Pancreas (tissue), 10 donors: ENCODE measurements around the gene EDN1. TPM values are rescaled to one million over a fixed set of nuclear protein-coding genes. Genes with fewer than 3 reads are reported as not detected.
A peak's percentile ranks its signal among the peaks of the same experiment; 100 is the strongest.

Experiments used
- ATAC-seq, 4 donors: fragments of 200-7000 bp; cut with Tn5 transposase; one replicate each; pipeline versions ENCODE4 v1.8.0 to v1.9.1; 2020; ENCODE audit warnings: mild to moderate bottlenecking in 4 of 4, moderate library complexity in 4 of 4
- DNase-seq, 6 donors: peaks; one replicate each; pipeline ENCODE4 v3.0.0-alpha.2; 2020
- FAIRE-seq: peaks from 2 replicates; lab custom pipeline; 2012; peaks lifted over from hg19 to GRCh38; lab: Jason Lieb, UNC
- H3K27ac ChIP-seq, 4 donors: fragments of 200-600 bp; sonication (generic); 1 replicate in 3 of 4; 2 replicates in 1 of 4; pipeline versions ENCODE4 v1.5.0 to v1.8.0; 2020
- H3K27me3 ChIP-seq, 4 donors: fragments of 200-600 bp; one replicate each; pipeline ENCODE4 v1.8.0; 2021
- H3K36me3 ChIP-seq, 3 donors: fragments of 200-600 bp; sonication (generic) in 1 of 3; one replicate each; pipeline versions ENCODE4 v1.5.0 to v1.8.0; 2020 to 2021
- H3K4me1 ChIP-seq, 3 donors: fragments of 200-600 bp; one replicate each; pipeline ENCODE4 v1.8.0; 2021
- H3K4me3 ChIP-seq, 4 donors: fragments of 200-600 bp; sonication (generic) in 2 of 4; one replicate each; pipeline versions ENCODE4 v1.5.0 to v1.8.0; 2020 to 2021
- H3K9me3 ChIP-seq, 4 donors: fragments of 200-600 bp; one replicate each; pipeline ENCODE4 v1.8.0; 2021
- WGBS, 2 donors: extraction: QIAGEN DNeasy Blood & Tissue Kit; methylation state at CpG; one replicate each; pipeline ENCODE4 v1.1.7; 2013; 5-methylcytosine and 5-hydroxymethylcytosine counted together
- intact Hi-C, 3 donors: fragments of 100-400 bp; cut with DNase I; formaldehyde crosslinking; loops; one replicate each; pipeline versions ENCODE4 v1.11.1 to v1.14.2; 2022
- polyA plus RNA-seq, 2 donors: library from polyadenylated mRNA; stranded (reverse); fragments of 200-250 nt; gene quantifications; one replicate each; pipeline ENCODE4 v1.2.3, GENCODE V29; 2013
- total RNA-seq, 6 donors: library from RNA; stranded (reverse); fragmentation: NEBNext Ultra II Directional in 4 of 6; extraction: Animal tissue kit (Norgen Biotek cat#: 25700) in 4 of 6; gene quantifications; one replicate each; pipeline versions ENCODE4 v1.2.1 to v1.2.4, GENCODE V29; 2021 to 2023
- TF ChIP-seq, protein P1 (sequence below), 4 donors: fragments of 200-600 bp; sonication (generic) in 3 of 4; IDR thresholded peaks; one replicate each; pipeline versions ENCODE4 v1.5.0 to v1.8.0; 2021; ENCODE audit warnings: antibody characterized with exemption in 4 of 4
- donor health status: healthy with polysubstance abuse.
- donor health status: DM: no; HTN: no; CAD: no; lungs with moderate emphysema.
- donor health status: DM: no; HTN: no; CAD: no.
- donor health status: control.
- donor health status: control.
- donor health status: Bipolar disorder and iron deficiency.
- donor health status: DM: yes; HTN: yes; CAD: no.
- donor health status: DM: no; HTN: no; CAD: no.
- donor health status: DM: no; HTN: no; CAD: no.
- donor health status: DM: yes; HTN: yes; CAD: no.

EDN1 gene
- total and polyA plus RNA-seq, 8 donors, result 2.4 to 16.0 (median 5.0) TPM

DNA sequence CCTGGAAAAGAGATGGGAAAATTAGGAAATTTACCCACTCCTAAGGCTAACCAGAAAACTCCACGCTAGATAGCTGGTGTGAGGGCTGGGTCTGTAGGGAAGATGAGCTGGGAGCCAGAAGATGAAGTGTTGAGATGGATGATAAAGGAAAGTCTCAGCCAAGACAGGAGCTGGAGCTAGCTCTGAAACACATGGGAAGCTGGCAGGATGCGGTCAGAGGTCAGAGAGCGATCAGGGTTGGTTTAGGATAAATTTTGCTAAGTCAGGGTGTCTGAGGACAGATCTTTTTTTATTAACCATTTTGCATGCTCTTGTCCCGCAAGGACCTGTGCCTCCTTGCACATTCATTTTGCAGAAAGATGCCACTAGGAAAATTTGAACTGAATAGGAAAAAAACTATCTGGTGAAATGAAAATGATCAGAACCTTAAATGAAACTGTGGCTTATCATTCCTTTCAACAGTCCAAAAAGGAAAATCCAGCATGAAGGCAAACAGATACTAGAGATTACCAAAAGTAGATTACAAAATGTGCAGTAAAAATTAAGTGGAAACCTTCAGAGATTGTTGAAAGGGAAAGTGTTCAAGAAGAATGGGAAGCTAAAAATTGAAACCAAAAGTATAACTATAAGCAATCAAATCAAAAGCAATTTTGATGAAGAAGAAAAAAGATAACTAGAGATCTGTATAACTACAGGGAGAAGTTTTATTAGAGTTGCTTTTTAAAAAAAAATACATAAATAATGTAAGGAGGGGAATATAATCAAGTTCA lies 10.7 kb upstream of the EDN1 start:
- TF ChIP-seq, protein P1, sequence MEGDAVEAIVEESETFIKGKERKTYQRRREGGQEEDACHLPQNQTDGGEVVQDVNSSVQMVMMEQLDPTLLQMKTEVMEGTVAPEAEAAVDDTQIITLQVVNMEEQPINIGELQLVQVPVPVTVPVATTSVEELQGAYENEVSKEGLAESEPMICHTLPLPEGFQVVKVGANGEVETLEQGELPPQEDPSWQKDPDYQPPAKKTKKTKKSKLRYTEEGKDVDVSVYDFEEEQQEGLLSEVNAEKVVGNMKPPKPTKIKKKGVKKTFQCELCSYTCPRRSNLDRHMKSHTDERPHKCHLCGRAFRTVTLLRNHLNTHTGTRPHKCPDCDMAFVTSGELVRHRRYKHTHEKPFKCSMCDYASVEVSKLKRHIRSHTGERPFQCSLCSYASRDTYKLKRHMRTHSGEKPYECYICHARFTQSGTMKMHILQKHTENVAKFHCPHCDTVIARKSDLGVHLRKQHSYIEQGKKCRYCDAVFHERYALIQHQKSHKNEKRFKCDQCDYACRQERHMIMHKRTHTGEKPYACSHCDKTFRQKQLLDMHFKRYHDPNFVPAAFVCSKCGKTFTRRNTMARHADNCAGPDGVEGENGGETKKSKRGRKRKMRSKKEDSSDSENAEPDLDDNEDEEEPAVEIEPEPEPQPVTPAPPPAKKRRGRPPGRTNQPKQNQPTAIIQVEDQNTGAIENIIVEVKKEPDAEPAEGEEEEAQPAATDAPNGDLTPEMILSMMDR (IDR thresholded peaks at IDR 0.05), result no peak
- H3K4me1 ChIP-seq, result peaks cover 5 to 8% (median 7%) of the 10 kb centered on the region in 3 donors
- H3K4me3 ChIP-seq, result no peak overlapping the region
- intact Hi-C loops, result no loop called here
- WGBS, 2 donors, result 68 to 77% methylated on average over 4 of the region's 4 CpGs
- no peaks in the 10 kb centered on the region for H3K9me3 ChIP-seq
- FAIRE-seq (peak; percentile 66), ATAC-seq (no peak), DNase-seq (no peak)
- H3K27ac ChIP-seq, result no peak overlapping the region
- H3K36me3 ChIP-seq, result no peaks in the 10 kb centered on the region
- no peaks in the 10 kb centered on the region for H3K27me3 ChIP-seq

DNA sequence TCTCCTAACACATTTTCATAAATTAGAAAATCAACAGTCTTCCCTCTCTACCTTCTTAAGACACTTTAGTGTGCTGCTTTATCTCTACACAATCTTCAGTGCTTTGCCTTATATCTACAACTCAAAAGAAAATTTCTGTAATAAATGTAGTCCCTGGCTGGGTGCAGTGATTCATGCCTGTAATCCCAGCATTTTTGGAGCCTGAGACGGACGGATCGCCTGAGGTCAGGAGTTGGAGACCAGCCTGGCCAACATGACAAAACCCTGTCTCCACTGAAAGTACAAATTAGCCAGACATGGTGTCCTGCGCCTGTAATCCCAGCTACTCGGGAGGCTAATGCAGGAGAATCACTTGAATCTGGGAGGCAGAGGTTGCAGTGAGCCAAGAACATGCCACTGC lies 9.7 kb upstream of the EDN1 start:
- no peak overlapping the region for H3K4me3 ChIP-seq
- H3K27ac ChIP-seq, result no peak overlapping the region
- DNase-seq (no peak), FAIRE-seq (no peak), ATAC-seq (no peak)
- peaks cover 5 to 8% (median 7%) of the 10 kb centered on the region in 3 donors for H3K4me1 ChIP-seq
- intact Hi-C loops, result no loop called here
- WGBS, 2 donors, result 90 to 92% methylated on average over 5 of the region's 5 CpGs
- TF ChIP-seq, protein P1 (IDR thresholded peaks at IDR 0.05), result no peak
- H3K9me3 ChIP-seq, result no peaks in the 10 kb centered on the region
- H3K36me3 ChIP-seq, result no peaks in the 10 kb centered on the region
- H3K27me3 ChIP-seq, result no peaks in the 10 kb centered on the region

DNA sequence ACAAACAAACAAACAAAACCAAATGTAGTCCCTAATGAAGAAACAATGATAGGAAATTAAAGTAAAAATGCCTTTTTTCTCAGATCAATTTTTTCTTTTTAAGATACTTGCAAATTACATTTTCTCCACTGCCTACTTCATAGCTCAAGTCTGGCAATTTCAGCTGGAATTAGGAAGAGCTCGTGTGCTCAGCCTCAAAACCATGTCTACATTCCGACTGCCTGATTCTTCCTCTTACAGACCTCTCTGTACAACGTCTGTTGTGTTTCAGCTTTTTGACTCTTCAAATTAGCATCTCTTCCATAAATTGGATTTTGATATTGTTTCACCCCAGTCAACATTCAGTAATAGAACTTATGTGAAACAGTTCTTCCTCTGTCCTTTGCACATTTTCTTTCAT lies 9.3 kb upstream of the EDN1 start:
- Histone ChIP-seq H3K36me3 (no peaks in the 10 kb centered on the region), H3K9me3 (no peaks in the 10 kb centered on the region), H3K4me3 (no peak overlapping the region), H3K27ac (no peak overlapping the region), H3K4me1 (peaks cover 5 to 8% (median 7%) of the 10 kb centered on the region in 3 donors), H3K27me3 (no peaks in the 10 kb centered on the region)
- no peak for ATAC-seq
- no peak for DNase-seq
- TF ChIP-seq, protein P1 (IDR thresholded peaks at IDR 0.05), result no peak
- intact Hi-C loops, result no loop called here
- 93 to 94% methylated on average over 3 of the region's 3 CpGs for WGBS, 2 donors
- no peak for FAIRE-seq

DNA sequence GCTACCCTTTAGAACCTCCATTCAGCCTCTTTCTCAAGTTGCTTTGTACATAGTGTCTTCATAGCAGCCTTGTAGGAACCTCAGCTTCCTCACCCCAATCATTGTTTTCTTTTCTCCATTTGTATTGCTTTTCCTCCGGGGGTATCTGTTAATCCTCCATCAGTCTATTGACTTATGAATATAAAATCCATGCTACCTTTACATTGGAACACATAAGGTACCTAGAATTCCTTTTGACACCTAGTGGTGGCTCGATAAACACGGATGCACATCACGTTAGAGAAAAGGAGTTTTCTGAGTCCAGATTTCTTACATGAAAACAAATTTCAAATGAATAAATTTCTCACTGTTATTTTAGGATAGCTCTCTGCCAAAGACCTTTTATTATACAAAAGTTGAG lies 6.3 kb upstream of the EDN1 start:
- FAIRE-seq (no peak), ATAC-seq (no peak), DNase-seq (no peak)
- Histone ChIP-seq H3K36me3 (no peaks in the 10 kb centered on the region), H3K27me3 (no peaks in the 10 kb centered on the region), H3K27ac (no peak overlapping the region), H3K4me1 (peaks cover 5 to 8% (median 7%) of the 10 kb centered on the region in 3 donors), H3K4me3 (no peak overlapping the region), H3K9me3 (no peaks in the 10 kb centered on the region)
- TF ChIP-seq, protein P1 (IDR thresholded peaks at IDR 0.05), result no peak
- intact Hi-C loops, result no loop called here
- 71 to 90% methylated on average over 4 of the region's 4 CpGs for WGBS, 2 donors
